Coronary artery (tissue), 2 donors: ENCODE data around the gene MPV17L2.

Experiments used
- DNase-seq: peaks from one replicate; pipeline ENCODE4 v3.0.0-alpha.2; 2017; ENCODE audit warnings: low spot score
- H3K27ac ChIP-seq, 2 donors: fragments of 200-600 bp; sonication (generic); one replicate each; pipeline ENCODE4 v1.5.1; 2016 to 2019
- H3K4me3 ChIP-seq: fragments of 200-600 bp; sonication (generic); 2 replicates; pipeline ENCODE4 v1.5.1; 2016; ENCODE audit warnings: mild to moderate bottlenecking, moderate library complexity
- CTCF ChIP-seq: fragments of 200-600 bp; sonication (generic); IDR thresholded peaks from one replicate; pipeline ENCODE4 v1.5.1; 2019; ENCODE audit warnings: antibody characterized with exemption

Gene MPV17L2

GRCh38 chr19:18161636-18162002 lies 31.4 kb upstream of the MPV17L2 start:
- Histone ChIP-seq H3K4me3 (peak overlapping the region; percentile 69), H3K27ac (peak overlapping the region in 1 of 2 donors; percentile 81)
- no peak for TF ChIP-seq CTCF
- no peak for DNase-seq

- no peak for DNase-seq
- Histone ChIP-seq H3K4me3 (no peak overlapping the region), H3K27ac (no peak overlapping the region)
- TF ChIP-seq CTCF: no peak
These were observed 28.9 kb upstream of the MPV17L2 start for GRCh38 chr19:18164072-18164471.

- H3K4me3 ChIP-seq: no peak overlapping the region
- H3K27ac ChIP-seq: no peak overlapping the region
- no peak for TF ChIP-seq CTCF
- no peak for DNase-seq
These were observed 27.0 kb upstream of the MPV17L2 start for GRCh38 chr19:18165794-18166544.

GRCh38 chr19:18167011-18167410 lies 26.0 kb upstream of the MPV17L2 start:
- H3K4me3 ChIP-seq: no peak overlapping the region
- no peak overlapping the region for H3K27ac ChIP-seq
- no peak for TF ChIP-seq CTCF
- no peak for DNase-seq

GRCh38 chr19:18167975-18168645 lies 24.9 kb upstream of the MPV17L2 start:
- TF ChIP-seq CTCF: peak; percentile 60
- DNase-seq: no peak
- Histone ChIP-seq H3K27ac (peak overlapping the region in 1 of 2 donors; percentile 16), H3K4me3 (no peak overlapping the region)

- no peak for DNase-seq
These were observed 24.2 kb upstream of the MPV17L2 start for GRCh38 chr19:18168673-18169381.

More at GRCh38 chr19:18168673-18169381, 24.2 kb upstream of the MPV17L2 start:
- H3K27ac ChIP-seq: peak overlapping the region in 1 of 2 donors; percentile 73
- H3K4me3 ChIP-seq: no peak overlapping the region
- TF ChIP-seq CTCF: no peak
